H1 (cell line): ENCODE measurements around the gene WDR26. TPM values are rescaled to one million over a fixed set of nuclear protein-coding genes. Genes with fewer than 3 reads are reported as not detected.

Experiments used
- CTCF ChIA-PET: fragments of 300-600 bp; sonication (Branson Sonifier 250); formaldehyde crosslinking; loops from one replicate; lab custom pipeline; 2021; ENCODE audit not compliant: partially characterized antibody; lab: Charles Lee
- POLR2A ChIA-PET: fragments of 300-600 bp; sonication (Branson Sonifier 250); formaldehyde crosslinking; loops from one replicate; lab custom pipeline; 2021; ENCODE audit warnings: inconsistent platforms; ENCODE audit not compliant: partially characterized antibody; lab: Charles Lee
- DNase-seq, 2 experiments: peaks; one replicate each; pipeline versions ENCODE4 v3.0.0 to v3.0.0-alpha.2; 2010 to 2022; ENCODE audit warnings: low spot score in 2 of 2, low read depth in 1 of 2, mixed read lengths in 1 of 2
- FAIRE-seq: peaks from 2 replicates; lab custom pipeline; 2011; peaks lifted over from hg19 to GRCh38; lab: Jason Lieb, UNC
- H2AFZ ChIP-seq: 2 replicates; pipeline ENCODE4 v1.8.1; 2012; ENCODE audit warnings: low read length, inconsistent platforms
- H2AK5ac ChIP-seq: 2 replicates; pipeline ENCODE4 v1.6.1; 2013; ENCODE audit warnings: low read depth, low read length
- H2BK120ac ChIP-seq: replicated peaks from 2 replicates; pipeline ENCODE3; 2013; ENCODE audit warnings: low read depth, low read length, inconsistent platforms
- H2BK12ac ChIP-seq: 2 replicates; pipeline ENCODE4 v1.6.1; 2013; ENCODE audit warnings: low read depth, low read length
- H2BK15ac ChIP-seq: 2 replicates; pipeline ENCODE4 v1.6.1; 2013; ENCODE audit warnings: low read length
- H2BK20ac ChIP-seq: 2 replicates; pipeline ENCODE4 v1.6.1; 2013; ENCODE audit warnings: low read length
- H2BK5ac ChIP-seq: 2 replicates; pipeline ENCODE4 v1.6.1; 2013; ENCODE audit warnings: low read depth, low read length
- H3K14ac ChIP-seq: 2 replicates; pipeline ENCODE4 v1.6.1; 2013; ENCODE audit warnings: inconsistent platforms; ENCODE audit not compliant: insufficient read length
- H3K18ac ChIP-seq: 2 replicates; pipeline ENCODE4 v1.6.1; 2013; ENCODE audit warnings: low read length; ENCODE audit errors: extremely low read depth
- H3K23ac ChIP-seq: 2 replicates; pipeline ENCODE4 v1.6.1; 2013; ENCODE audit warnings: inconsistent platforms; ENCODE audit not compliant: insufficient read length
- H3K23me2 ChIP-seq: 2 replicates; pipeline ENCODE4 v1.6.1; 2013; ENCODE audit warnings: low read depth, low read length
- H3K27ac ChIP-seq: 2 replicates; pipeline ENCODE4 v1.6.1; 2011; ENCODE audit warnings: low read depth, low read length, inconsistent platforms
- H3K27me3 ChIP-seq, 4 experiments: replicated peaks in 1 of 4; 1 replicate in 1 of 4; 2 replicates in 3 of 4; pipeline versions ENCODE4 v1.6.1 to v1.8.1; 2011 to 2013; ENCODE audit warnings: low read length in 3 of 4, mild to moderate bottlenecking in 3 of 4, inconsistent platforms in 2 of 4, mixed read lengths in 2 of 4, moderate library complexity in 1 of 4; ENCODE audit not compliant: control insufficient read depth in 3 of 4, insufficient read depth in 3 of 4; ENCODE audit errors: extremely low read depth in 1 of 4
- H3K36me3 ChIP-seq, 4 experiments: 2 replicates each; pipeline versions ENCODE4 v1.6.1 to v1.8.1; 2011 to 2013; ENCODE audit warnings: mild to moderate bottlenecking in 4 of 4, low read length in 3 of 4, moderate library complexity in 2 of 4, control low read depth in 1 of 4, inconsistent platforms in 1 of 4; ENCODE audit not compliant: insufficient read depth in 4 of 4, control insufficient read depth in 2 of 4
- H3K4ac ChIP-seq: replicated peaks from 2 replicates; pipeline ENCODE3; 2013; ENCODE audit warnings: low read length, low read depth, mixed read lengths, inconsistent platforms; ENCODE audit not compliant: insufficient read length
- H3K4me1 ChIP-seq, 4 experiments: replicated peaks in 1 of 4; 1 replicate in 1 of 4; 2 replicates in 3 of 4; pipeline versions ENCODE4 v1.6.1 to v1.8.1; 2011 to 2013; ENCODE audit warnings: low read length in 3 of 4, inconsistent platforms in 2 of 4, mixed read lengths in 1 of 4; ENCODE audit not compliant: insufficient read depth in 4 of 4, control insufficient read depth in 3 of 4
- H3K4me2 ChIP-seq, 2 experiments: 2 replicates each; pipeline versions ENCODE4 v1.6.1 to v1.8.1; 2011 to 2013; ENCODE audit warnings: low read depth in 2 of 2, low read length in 2 of 2, control low read depth in 1 of 2, inconsistent platforms in 1 of 2, mild to moderate bottlenecking in 1 of 2; ENCODE audit not compliant: insufficient read depth in 1 of 2
- H3K4me3 ChIP-seq, 4 experiments: fragments of 200-600, 300-600 bp in 1 of 4; sonication (generic), shearing (Covaris generic), sonication (Bioruptor Twin) in 1 of 4; 2 replicates each; pipeline versions ENCODE4 v1.5.1 to v1.8.1; 2011 to 2016; ENCODE audit warnings: low read length in 4 of 4, low read depth in 3 of 4, control low read depth in 2 of 4, inconsistent platforms in 2 of 4, mild to moderate bottlenecking in 2 of 4, mixed read lengths in 1 of 4, moderate library complexity in 1 of 4; ENCODE audit not compliant: insufficient read depth in 2 of 4; ENCODE audit errors: extremely low read depth in 1 of 4
- H3K56ac ChIP-seq: replicated peaks from 2 replicates; pipeline ENCODE3; 2013; ENCODE audit warnings: low read depth, mild to moderate bottlenecking, mixed read lengths, low read length, inconsistent platforms; ENCODE audit not compliant: insufficient read length
- H3K79me1 ChIP-seq: 2 replicates; pipeline ENCODE4 v1.6.1; 2013; ENCODE audit warnings: low read depth, low read length, control low read depth
- H3K79me2 ChIP-seq, 2 experiments: 2 replicates each; pipeline versions ENCODE4 v1.6.1 to v1.8.1; 2012 to 2013; ENCODE audit warnings: low read length in 2 of 2, mild to moderate bottlenecking in 2 of 2, inconsistent platforms in 1 of 2; ENCODE audit not compliant: insufficient read depth in 2 of 2, control insufficient read depth in 1 of 2
- H3K9ac ChIP-seq, 4 experiments: replicated peaks in 1 of 4; 1 replicate in 1 of 4; 2 replicates in 3 of 4; pipeline versions ENCODE4 v1.6.1 to v1.8.1; 2011 to 2013; ENCODE audit warnings: low read depth in 3 of 4, low read length in 3 of 4, control low read depth in 2 of 4, mild to moderate bottlenecking in 2 of 4, moderate library complexity in 2 of 4, inconsistent platforms in 1 of 4; ENCODE audit errors: extremely low read depth in 1 of 4
- H3K9me3 ChIP-seq, 2 experiments: 2 replicates each; pipeline versions ENCODE4 v1.6.1 to v1.8.1; 2012 to 2013; ENCODE audit warnings: mild to moderate bottlenecking in 2 of 2, moderate library complexity in 2 of 2, control low read depth in 1 of 2, inconsistent platforms in 1 of 2, low read depth in 1 of 2, low read length in 1 of 2, mixed read lengths in 1 of 2; ENCODE audit not compliant: insufficient read depth in 2 of 2
- H4K20me1 ChIP-seq, 2 experiments: replicated peaks in 1 of 2; 2 replicates each; pipeline versions ENCODE3 to v1.8.1; 2011 to 2013; ENCODE audit warnings: inconsistent platforms in 2 of 2, low read length in 2 of 2, mild to moderate bottlenecking in 1 of 2; ENCODE audit not compliant: insufficient read depth in 2 of 2, control insufficient read depth in 1 of 2
- H4K5ac ChIP-seq: 2 replicates; pipeline ENCODE4 v1.6.1; 2013; ENCODE audit warnings: low read length, low read depth, mixed read lengths, inconsistent platforms; ENCODE audit not compliant: insufficient read length
- H4K8ac ChIP-seq: 2 replicates; pipeline ENCODE4 v1.8.0; 2013; ENCODE audit warnings: mild to moderate bottlenecking, moderate library complexity, low read length, inconsistent platforms; ENCODE audit not compliant: insufficient read depth; ENCODE audit errors: extremely low read depth
- H4K91ac ChIP-seq: replicated peaks from 2 replicates; pipeline ENCODE3; 2013; ENCODE audit warnings: low read length, mixed read lengths, inconsistent platforms; ENCODE audit not compliant: insufficient read length
- BRCA1 ChIP-seq: IDR thresholded peaks from 2 replicates; pipeline ENCODE4 v1.6.1; 2012; ENCODE audit warnings: low read depth, low read length, improper control_type of control experiment
- CHD1 ChIP-seq: IDR thresholded peaks from 2 replicates; pipeline ENCODE4 v1.6.1; 2012; ENCODE audit warnings: low read depth, low read length, improper control_type of control experiment
- EP300 ChIP-seq, 2 experiments: IDR thresholded peaks; 1 replicate in 1 of 2; 2 replicates in 1 of 2; pipeline ENCODE4 v1.6.1; 2011 to 2012; ENCODE audit warnings: low read depth in 2 of 2, low read length in 2 of 2, mild to moderate bottlenecking in 2 of 2, borderline replicate concordance in 1 of 2, inconsistent platforms in 1 of 2, moderate library complexity in 1 of 2
- FOSL1 ChIP-seq: IDR thresholded peaks from 2 replicates; pipeline ENCODE4 v1.6.1; 2011; ENCODE audit warnings: mild to moderate bottlenecking, low read depth, low read length, moderate library complexity; ENCODE audit not compliant: insufficient read depth
- GABPA ChIP-seq: IDR thresholded peaks from 2 replicates; pipeline ENCODE4 v1.6.1; 2011; ENCODE audit warnings: mild to moderate bottlenecking, low read length, moderate library complexity, borderline replicate concordance; ENCODE audit not compliant: insufficient read depth
- HDAC6 ChIP-seq: IDR thresholded peaks from one replicate; pipeline ENCODE4 v1.7.1; 2012; ENCODE audit warnings: low read depth, mild to moderate bottlenecking, inconsistent platforms, low read length, moderate library complexity
- MAFK ChIP-seq: IDR thresholded peaks from 2 replicates; pipeline ENCODE4 v1.6.1; 2012; ENCODE audit warnings: low read depth, mild to moderate bottlenecking, improper control_type of control experiment, low read length
- NANOG ChIP-seq: IDR thresholded peaks from 2 replicates; pipeline ENCODE4 v1.6.1; 2011; ENCODE audit warnings: low read length, low read depth, mild to moderate bottlenecking, inconsistent platforms; ENCODE audit not compliant: insufficient read depth, poor library complexity, severe bottlenecking
- POU5F1 ChIP-seq: IDR thresholded peaks from 2 replicates; pipeline ENCODE4 v1.6.1; 2011; ENCODE audit warnings: low read depth, mild to moderate bottlenecking, low read length, moderate library complexity
- RBBP5 ChIP-seq: IDR thresholded peaks from 2 replicates; pipeline ENCODE4 v1.7.1; 2012; ENCODE audit warnings: low read depth, mild to moderate bottlenecking, inconsistent platforms, low read length, moderate library complexity, borderline replicate concordance
- TAF1 ChIP-seq: IDR thresholded peaks from 2 replicates; pipeline ENCODE4 v1.6.1; 2011; ENCODE audit warnings: mild to moderate bottlenecking, low read depth, low read length
- TCF12 ChIP-seq: IDR thresholded peaks from 2 replicates; pipeline ENCODE4 v1.6.1; 2011; ENCODE audit warnings: low read depth, mild to moderate bottlenecking, low read length
- YY1 ChIP-seq: IDR thresholded peaks from 2 replicates; pipeline ENCODE4 v1.6.1; 2011; ENCODE audit warnings: low read depth, mild to moderate bottlenecking, low read length
- WGBS, 2 experiments: shearing (Covaris generic) in 1 of 2; methylation state at CpG; one replicate each; pipeline versions ENCODE4 v1.1.6 to v1.1.7; 2013 to 2015; ENCODE audit warnings: low lambda C conversion rate in 2 of 2, mixed read lengths in 2 of 2, inconsistent platforms in 1 of 2, low coverage in 1 of 2, missing lambda C conversion rate in 1 of 2; ENCODE audit not compliant: insufficient replicate concordance in 2 of 2, insufficient coverage in 1 of 2, insufficient read length in 1 of 2; ENCODE audit errors: extremely low coverage in 1 of 2, missing lambda C conversion rate in 1 of 2; 5-methylcytosine and 5-hydroxymethylcytosine counted together
- polyA plus RNA-seq, 7 experiments: library from polyadenylated mRNA; depleted of rRNA in 3 of 7; stranded (reverse) in 5 of 7; unstranded in 2 of 7; fragments of >200 nt in 5 of 7; fragments of 200-250 nt in 2 of 7; gene quantifications; 1 replicate in 5 of 7; 2 replicates in 1 of 7; 4 replicates in 1 of 7; pipeline versions ENCODE4 v1.2.1 to v1.2.3, GENCODE V29; 2011 to 2013; ENCODE audit warnings: missing spikeins in 2 of 7, mixed read lengths in 2 of 7
- total RNA-seq: library from RNA; stranded (reverse); fragmentation: NEBNext Ultra II Directional; extraction: Animal tissue kit (Norgen Biotek cat#: 25700); gene quantifications from 2 replicates; pipeline ENCODE4 v1.2.1, GENCODE V29; 2021

WDR26 gene
- total and polyA plus RNA-seq, 2 of the 8 experiments (the other 6 are each of a cell fraction or from before 2014, with no cell fraction given): 18.0 to 72.5 TPM

DNA sequence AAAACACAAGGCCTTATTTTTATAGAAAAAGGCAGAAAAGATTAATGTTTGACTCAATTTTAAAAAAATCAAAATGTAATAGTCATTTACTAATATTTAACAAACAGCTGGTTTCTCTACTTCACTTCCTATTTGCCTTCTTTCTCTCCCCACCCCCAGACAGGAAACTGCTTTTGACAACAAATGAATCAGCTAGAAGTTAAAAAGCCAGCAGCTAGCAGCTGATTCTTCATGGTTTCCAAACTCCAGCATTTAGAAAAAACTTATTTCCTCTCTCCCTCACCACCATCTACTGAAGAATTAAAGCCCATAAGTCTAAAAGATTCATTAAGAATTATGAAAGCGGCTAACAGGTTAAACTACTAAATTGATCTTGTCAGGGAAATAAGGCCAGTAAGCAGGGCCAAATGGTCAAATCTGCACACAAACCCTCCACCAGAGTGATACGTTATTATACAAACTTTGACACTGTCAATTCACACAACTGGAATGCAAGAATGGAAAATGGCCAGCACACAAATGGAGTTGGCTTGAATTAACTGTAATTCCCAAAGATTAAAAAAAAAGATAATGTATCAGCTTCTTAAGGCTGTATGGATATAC lies 4.0 kb downstream of the WDR26 start:
- Histone ChIP-seq H2BK15ac (no peak overlapping the region), H3K56ac (no peak overlapping the region), H3K79me1 (no peaks in the 10 kb centered on the region), H3K9me3 (no peaks in the 10 kb centered on the region), H4K5ac (no peak overlapping the region), H3K9ac (no peak overlapping the region), H4K20me1 (peaks cover 16% of the 10 kb centered on the region in 2 experiments), H2AFZ (no peak overlapping the region), H3K79me2 (peaks cover 19 to 66% of the 10 kb centered on the region in 2 experiments), H2BK12ac (no peak overlapping the region), H3K4me3 (peak overlapping the region in 1 of 4 experiments; percentile 19; a peak in 1 of 8 replicates), H4K91ac (no peak overlapping the region), H3K27me3 (no peaks in the 10 kb centered on the region), H3K4me2 (peak overlapping the region; percentile 26 to 88; a peak in 2 of 4 replicates), H3K4me1 (peaks cover 0 to 12% (median 1%) of the 10 kb centered on the region in 4 experiments; a peak in 4 of 7 replicates), H3K23me2 (peaks cover 11% of the 10 kb centered on the region), H3K23ac (no peak overlapping the region), H3K4ac (no peak overlapping the region), H3K36me3 (peaks cover 0 to 60% (median 22%) of the 10 kb centered on the region in 4 experiments; a peak in 7 of 8 replicates), H2BK20ac (no peak overlapping the region), H3K14ac (no peak overlapping the region), H3K27ac (no peak overlapping the region), H2AK5ac (no peak overlapping the region), H4K8ac (no peak overlapping the region), H2BK120ac (no peak overlapping the region), H3K18ac (no peak overlapping the region), H2BK5ac (no peak overlapping the region)
- CTCF ChIA-PET: interaction anchor here (0.6 to 1.5 kb wide), 3 partner anchors 13 to 1563 kb away, joined by 3 to 4 read pairs (median 3); no protein-coding TSS in a partner anchor
- 91% methylated on average over 2 of the region's 2 CpGs; no CpG with 5 or more reads in 1 of the 2 experiments for WGBS, 2 experiments
- POLR2A ChIA-PET: interaction anchor here (1.4 to 3.5 kb wide), 6 partner anchors 9 to 71 kb away, joined by 3 to 13 read pairs (median 4); no protein-coding TSS in a partner anchor
- no peak for DNase-seq
- no peak for FAIRE-seq
- TF ChIP-seq YY1 (no peak), GABPA (no peak), POU5F1 (no peak), EP300 (IDR thresholded peaks at IDR 0.05; ENCODE audit: borderline replicate concordance in 1 of 2, low read depth in 2 of 2, low read length in 2 of 2) (no peak), BRCA1 (no peak), TCF12 (no peak), HDAC6 (no peak), CHD1 (no peak), RBBP5 (no peak), FOSL1 (no peak), MAFK (no peak), TAF1 (no peak), NANOG (no peak)
